COR-L47 (cell line): ENCODE measurements around the gene ZNF592.
A peak's percentile ranks its signal among the peaks of the same experiment; 100 is the strongest.

Source experiments
- DNase-seq: peaks from one replicate; lab custom pipeline; 2025; lab: John Stamatoyannopoulos, UW

ZNF592 gene

GRCh38 chr15:84811151-84811550 is 62.8 kb downstream of the ZNF592 start:
- no peak for DNase-seq

DNA sequence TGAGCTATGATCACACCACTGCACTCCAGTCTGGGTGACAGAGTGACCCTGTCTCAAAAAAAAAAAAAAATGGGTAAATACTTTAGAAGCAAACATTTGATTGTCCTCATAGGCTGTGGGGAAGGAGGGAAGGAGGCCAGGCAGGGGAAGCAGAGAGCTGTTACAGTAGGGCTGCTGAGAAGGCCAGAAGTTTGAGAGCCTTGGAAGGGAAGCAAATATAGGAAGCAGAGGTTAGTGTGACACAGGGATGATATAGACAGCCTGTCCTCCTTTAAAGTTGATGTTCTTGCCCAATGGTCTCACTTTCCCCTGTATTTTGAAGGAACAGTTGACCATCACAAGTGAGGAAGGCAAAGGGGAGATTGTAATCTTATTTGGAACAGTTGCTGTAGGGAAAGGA is 63.4 kb downstream of the ZNF592 start:
- no peak for DNase-seq

GRCh38 chr15:84812842-84813241 is 64.5 kb downstream of the ZNF592 start:
- no peak for DNase-seq

DNA sequence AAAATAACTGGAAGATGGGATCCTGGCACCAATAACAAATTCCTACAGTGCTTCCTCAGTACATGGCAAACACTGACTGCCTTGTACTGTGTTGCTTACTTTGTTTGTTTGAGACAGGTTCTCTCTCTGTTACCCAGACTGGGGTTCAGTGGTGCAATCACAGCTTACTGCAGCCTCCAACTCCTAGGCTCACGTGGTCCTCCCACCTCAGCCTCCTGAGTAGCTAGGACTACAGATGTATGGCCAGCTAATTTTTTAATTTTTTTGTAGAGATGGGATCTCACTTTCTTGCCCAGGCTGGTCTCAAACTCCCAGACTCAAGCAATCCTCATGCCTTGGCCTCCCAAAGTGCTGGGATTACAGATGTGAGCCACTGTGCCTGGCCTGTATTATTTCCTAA is 65.0 kb downstream of the ZNF592 start:
- DNase-seq = no peak

DNA sequence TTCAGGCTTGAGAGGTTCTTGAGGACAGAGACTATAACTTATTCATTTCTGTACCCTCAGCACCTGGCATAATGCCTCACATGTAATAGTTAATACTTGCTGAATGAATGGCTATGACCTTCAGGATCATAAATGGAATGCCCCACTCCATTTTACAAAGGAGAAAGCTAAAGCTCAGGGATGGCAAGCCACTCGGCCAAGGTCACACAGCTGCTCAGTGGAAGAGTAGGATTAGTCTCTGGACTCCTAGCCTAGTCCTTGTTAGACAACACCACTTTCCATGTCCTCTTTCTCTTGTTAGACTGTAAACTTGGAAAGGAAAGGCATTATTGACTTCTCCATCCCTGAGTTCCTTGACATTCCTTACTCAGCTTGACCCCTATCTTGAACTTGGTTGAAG is 65.5 kb downstream of the ZNF592 start:
- DNase-seq = no peak

DNA sequence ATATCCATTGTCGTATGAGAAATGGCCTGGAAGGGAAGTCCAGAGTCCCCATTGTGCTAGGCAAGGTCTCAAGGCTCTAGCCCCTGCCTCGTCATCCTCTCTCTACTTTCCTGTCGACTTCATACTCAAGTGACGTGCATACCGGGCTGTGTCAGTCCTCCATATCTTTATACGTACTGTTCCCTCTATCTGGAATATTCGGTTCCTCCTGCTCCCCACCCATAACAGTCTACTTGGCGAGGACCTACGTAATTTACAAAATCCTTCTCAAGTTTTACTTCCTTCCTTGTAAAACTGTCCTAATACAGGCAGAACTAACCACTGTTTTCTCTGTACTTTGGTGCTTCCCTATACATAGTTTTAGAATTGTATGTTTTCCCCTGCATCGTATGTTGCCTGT is 66.5 kb downstream of the ZNF592 start:
- DNase-seq = no peak

- DNase-seq = no peak
Observed at GRCh38 chr15:84816694-84817465, 68.5 kb downstream of the ZNF592 start, which contains the start of gene ALPK3. ALPK3 (plus strand) TSS chr15:84817356; CDS start chr15:84817453, 97 bp downstream.

DNA sequence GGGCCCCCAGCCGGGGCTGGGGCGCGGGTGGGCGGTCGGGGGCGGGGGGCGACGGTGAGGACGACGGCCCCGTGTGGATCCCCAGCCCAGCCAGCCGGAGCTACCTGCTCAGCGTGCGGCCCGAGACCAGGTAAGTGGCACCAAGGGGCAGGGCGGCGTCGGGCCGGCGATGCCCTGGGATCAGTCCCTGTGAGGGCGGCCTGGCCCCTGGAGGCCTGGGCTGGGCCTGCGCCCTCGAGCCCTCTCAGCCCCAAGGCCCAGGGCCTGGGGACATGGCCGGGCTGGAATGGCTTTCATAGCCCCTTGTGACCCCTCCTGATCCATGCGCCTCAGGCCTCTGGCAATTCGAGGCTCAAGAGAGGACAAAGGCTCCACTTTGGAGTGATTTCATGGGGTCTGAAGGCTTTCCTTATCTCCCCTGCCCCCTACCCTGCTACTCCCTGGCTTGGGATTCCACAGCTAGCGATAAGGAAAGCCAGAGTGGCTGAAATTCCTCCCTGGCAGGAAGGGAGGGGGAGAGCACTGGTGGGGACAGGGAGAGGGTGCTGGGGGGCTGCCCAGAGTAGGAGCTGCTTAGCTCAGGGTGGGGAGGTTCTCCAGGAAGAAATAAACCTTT is 69.2 kb downstream of the ZNF592 start:
- DNase-seq = no peak

GRCh38 chr15:84818261-84819131 is 70.1 kb downstream of the ZNF592 start:
- DNase-seq = peak; percentile 84

DNA sequence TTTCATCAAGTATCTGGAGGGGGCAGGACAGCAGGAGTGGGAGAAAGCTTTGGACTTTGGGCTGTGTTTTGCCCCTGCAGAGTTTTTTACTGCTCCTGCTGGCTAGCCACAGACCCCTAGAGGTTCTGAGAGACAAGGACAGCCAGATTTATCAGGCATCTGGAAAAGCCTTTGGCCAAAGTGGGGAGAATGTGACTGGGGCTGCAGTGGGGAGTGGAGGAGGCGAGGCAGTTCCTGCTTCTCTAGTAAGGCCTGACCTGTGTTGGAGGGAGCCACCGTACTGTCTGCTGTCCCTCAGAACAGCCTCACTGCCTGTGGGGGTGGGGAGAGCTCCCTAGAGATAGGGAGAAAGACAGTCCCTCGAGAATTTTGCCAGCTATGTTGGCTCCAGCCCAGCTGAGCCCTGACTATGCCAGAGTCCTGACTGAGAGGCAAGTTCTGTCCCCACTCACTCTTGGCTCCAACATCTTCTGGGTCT is 70.9 kb downstream of the ZNF592 start:
- DNase-seq = no peak

GRCh38 chr15:84819791-84820190 is 71.4 kb downstream of the ZNF592 start:
- DNase-seq = no peak

DNA sequence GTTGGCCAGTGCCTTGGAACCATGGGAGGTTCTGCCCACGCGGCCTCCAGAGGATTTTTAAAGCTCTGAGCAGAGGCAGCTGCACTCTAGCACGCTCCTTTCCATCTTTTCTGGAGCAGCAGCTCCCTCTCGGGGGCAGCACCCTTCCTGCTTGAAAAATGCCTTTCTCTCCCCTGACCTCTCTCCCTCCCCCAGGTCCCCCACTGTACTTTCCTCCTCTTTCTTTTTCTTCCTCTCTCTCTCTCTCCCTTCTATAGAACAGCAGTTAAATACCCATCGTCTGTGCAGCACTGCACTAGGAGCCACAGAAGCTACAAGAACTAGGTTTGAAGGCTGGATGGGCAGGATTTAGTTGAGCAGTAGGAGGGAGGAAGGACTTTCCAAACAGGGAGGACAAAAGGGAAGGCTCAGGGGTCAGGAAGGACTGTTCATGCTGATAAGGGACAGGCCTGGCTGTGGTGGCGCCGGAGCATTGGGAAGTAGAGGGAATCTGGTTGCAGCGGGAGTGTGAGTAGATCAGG is 73.2 kb downstream of the ZNF592 start:
- DNase-seq = no peak

DNA sequence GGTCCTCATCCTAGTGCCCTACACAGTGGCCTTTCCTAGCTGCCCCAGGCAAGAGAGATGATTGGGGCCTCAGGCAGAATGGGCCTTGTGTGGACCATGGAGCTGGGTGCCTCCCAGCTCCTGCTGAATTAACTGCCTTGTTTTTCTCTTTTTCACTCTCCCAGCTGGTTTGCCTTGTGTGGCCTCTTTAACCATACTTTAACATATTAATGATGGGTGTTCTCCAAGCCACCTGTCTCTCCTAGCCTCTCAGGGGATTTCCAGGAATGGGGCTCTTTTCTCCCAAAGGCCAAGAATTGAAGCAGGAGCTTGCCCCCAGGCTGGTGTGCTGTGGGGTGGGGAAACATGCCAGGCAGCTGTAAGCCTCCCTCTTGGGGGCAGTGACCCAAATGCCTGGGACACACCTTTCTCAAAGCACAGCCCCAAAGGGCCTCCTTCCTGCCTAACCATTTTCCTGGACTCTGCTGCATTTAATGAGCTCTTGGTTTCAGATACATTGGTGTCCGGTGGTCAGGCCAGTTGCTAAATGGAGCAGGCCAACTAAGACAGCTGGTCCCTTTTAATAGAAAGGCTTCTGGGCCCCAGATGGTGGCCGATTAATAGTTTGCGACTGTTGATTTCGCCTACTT is 74.4 kb downstream of the ZNF592 start:
- no peak for DNase-seq

DNA sequence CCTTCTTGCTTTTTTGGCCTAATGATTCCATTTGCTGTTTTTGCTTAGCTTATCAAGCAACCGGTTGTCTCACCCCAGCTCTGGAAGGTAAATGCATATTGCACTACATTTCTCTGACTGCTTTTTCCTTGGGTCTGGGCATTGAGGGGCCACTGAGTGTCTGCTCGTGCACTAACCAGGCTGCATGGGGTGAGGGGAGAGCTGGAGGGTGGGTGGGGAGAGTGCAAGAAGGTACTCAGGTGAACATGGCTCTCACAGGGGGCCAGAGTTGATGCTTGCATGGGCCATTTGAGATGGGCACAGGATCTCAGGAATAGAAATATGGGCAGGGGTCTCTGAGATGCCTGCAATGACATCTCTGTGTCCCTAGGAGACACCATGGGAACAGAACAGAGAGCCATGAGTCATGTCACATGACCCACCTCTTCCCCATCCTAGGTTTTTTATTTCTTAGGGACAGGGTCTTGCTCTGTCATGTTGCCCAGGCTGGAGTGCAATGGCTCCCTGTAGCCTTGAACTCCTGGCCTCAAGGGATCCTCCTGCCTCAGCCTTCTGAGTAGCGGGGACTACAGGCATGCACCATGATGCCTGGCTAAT is 75.0 kb downstream of the ZNF592 start:
- DNase-seq = no peak

GRCh38 chr15:84824260-84825007 is 76.0 kb downstream of the ZNF592 start:
- DNase-seq = no peak

DNA sequence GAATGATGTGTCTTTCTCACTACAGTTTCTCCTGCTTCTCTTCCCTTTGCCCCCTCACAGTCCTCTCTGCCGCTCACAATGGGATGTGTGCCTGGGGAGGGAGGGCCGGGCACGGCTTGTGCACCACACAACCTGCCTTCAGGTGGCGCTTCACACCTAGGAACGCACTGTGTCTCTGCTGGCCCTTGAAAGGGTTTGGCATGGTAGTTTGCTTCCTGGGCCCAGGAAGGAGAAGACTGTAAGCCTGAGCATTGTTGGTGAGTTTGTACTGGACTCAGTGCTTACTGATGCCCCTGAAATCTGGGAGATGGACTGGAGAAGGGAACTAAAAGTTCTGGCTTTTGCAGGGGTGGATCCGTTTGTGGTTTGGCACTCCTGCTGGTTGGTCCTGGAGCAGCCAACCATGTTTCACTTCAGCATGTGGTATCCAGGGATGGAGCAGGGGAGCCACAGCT is 78.0 kb downstream of the ZNF592 start:
- peak; percentile 8 for DNase-seq

DNA sequence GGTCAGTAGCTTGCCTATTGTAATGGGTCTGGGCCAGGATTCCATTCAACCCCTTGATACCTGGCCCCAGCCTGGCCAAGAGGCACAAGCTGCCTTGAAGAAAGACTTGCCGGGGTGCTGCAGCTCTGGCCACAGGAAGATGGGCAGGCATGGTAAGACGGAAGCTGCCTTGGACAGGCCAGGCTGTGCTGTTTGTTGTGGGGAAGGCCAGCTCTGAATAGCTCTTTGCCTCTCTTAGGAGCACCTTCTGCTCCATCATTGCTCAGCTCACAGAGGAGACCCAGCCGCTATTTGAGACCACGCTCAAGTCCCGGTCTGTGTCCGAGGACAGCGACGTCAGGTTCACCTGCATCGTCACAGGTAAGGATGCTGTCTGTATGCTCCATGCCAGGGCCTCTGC is 78.9 kb downstream of the ZNF592 start:
- no peak for DNase-seq

DNA sequence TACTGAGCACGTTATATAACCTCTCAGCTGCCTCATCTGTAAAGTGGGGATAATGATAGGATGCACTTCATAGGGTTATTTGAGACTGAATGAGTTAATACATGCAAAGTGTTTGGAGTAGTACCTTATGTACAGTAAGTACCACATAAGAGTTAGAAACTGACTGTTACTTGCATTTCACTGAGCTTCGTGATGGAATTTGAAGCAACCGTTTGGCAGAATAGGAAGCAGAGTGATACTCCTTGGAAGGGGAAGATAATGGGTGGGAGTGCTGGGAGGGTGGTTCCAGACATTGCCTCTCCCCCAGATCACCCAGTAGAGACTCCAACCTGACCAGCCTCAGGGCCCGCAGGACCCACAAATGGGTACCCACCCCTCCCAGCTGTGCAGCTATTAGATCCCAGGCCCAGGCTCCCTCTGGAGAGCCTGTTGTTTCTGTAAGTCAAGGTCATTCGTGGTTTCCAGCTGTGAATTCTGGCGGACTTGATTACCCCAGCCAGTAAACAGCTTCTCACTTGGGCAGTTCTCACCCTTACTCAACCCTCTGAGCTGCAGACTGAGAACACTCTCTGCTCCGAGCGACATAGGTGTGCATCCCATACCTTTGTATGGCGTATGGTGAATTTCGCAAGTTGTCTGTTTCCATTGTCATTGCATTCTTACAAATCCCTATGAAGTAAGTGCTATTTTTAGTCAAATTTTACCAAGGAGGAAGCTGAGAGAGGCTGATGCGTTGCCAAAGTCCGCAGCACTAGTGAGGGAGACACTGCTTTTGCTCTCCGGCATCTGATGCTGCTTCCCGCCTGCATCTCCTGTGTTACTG is 79.9 kb downstream of the ZNF592 start:
- DNase-seq = no peak

GRCh38 chr15:84829428-84829827 is 81.0 kb downstream of the ZNF592 start:
- DNase-seq = no peak

DNA sequence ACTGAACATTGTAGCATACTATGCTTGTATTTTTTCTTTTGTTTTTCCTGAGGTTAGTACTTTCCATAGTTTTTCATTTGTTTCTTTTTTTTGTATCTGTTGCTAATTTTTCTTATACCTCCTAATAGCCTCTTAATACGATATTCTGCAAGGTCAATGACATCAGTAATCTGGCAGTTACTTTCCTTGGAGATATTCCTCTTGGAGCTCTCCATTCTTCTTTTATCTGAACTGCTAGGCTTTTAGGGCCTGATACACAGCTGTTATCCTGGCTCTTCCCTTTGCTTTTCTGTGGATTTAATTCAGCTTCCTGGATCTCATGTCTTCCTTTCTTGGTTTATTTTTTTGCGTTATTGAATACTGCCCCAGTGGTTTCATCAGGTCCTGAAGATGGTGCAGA is 81.6 kb downstream of the ZNF592 start:
- no peak for DNase-seq
